Prostate gland (tissue), 2 donors: ENCODE measurements around the gene CEACAM4. TPM values are rescaled to one million over a fixed set of nuclear protein-coding genes. Genes with fewer than 3 reads are reported as not detected.

Experiments
- DNase-seq: peaks from one replicate; pipeline ENCODE4 v3.0.0-alpha.2; 2019; ENCODE audit warnings: low spot score
- H3K27ac ChIP-seq, 2 donors: fragments of 200-600 bp; sonication (generic); 2 replicates each; pipeline ENCODE4 v1.5.1; 2017 to 2019
- H3K27me3 ChIP-seq: fragments of 200-600 bp; sonication (generic); replicated peaks from 2 replicates; pipeline ENCODE4 v1.5.1; 2019; ENCODE audit not compliant: insufficient read depth
- H3K36me3 ChIP-seq, 2 donors: fragments of 200-600 bp; sonication (generic); 1 replicate in 1 of 2; 2 replicates in 1 of 2; pipeline versions ENCODE4 v1.5.1 to v1.8.1; 2017 to 2019
- H3K4me1 ChIP-seq: fragments of 200-600 bp; sonication (generic); replicated peaks from 2 replicates; pipeline ENCODE4 v1.5.1; 2019
- H3K4me3 ChIP-seq, 2 donors: fragments of 200-600 bp; sonication (generic); 2 replicates each; pipeline ENCODE4 v1.5.1; 2017 to 2019
- H3K9me3 ChIP-seq: fragments of 200-600 bp; sonication (generic); 2 replicates; pipeline ENCODE4 v1.5.1; 2017
- CTCF ChIP-seq, 4 experiments: fragments of 200-600 bp in 2 of 4; fragments of 450-650 bp in 2 of 4; sonication (generic) in 2 of 4; IDR thresholded peaks; 1 replicate in 3 of 4; 2 replicates in 1 of 4; pipeline ENCODE4 v1.5.1; 2016 to 2019; ENCODE audit warnings: antibody characterized with exemption in 4 of 4, mild to moderate bottlenecking in 2 of 4, moderate library complexity in 2 of 4
- POLR2A ChIP-seq: fragments of 450-650 bp; IDR thresholded peaks from one replicate; pipeline ENCODE4 v1.6.1; 2016; ENCODE audit warnings: antibody characterized with exemption, mild to moderate bottlenecking
- POLR2AphosphoS5 ChIP-seq: sonication (generic); formaldehyde crosslinking; IDR thresholded peaks from one replicate; pipeline ENCODE4 v1.6.1; 2017; ENCODE audit warnings: antibody characterized with exemption
- WGBS: methylation state at CpG from one replicate; pipeline ENCODE4 v1.1.5; 2018; 5-methylcytosine and 5-hydroxymethylcytosine counted together
- intact Hi-C: fragments of 100-400 bp; cut with DNase I; formaldehyde crosslinking; loops from one replicate; pipeline ENCODE4 v1.14.2; 2022
- total RNA-seq, 2 donors: library from RNA; depleted of rRNA; stranded (reverse); fragments of >200 nt; gene quantifications; one replicate each; pipeline ENCODE4 v1.1.0, GENCODE V29; 2016

Gene CEACAM4
- total RNA-seq, 2 donors from 2014 or later = 0.59 to 1.0 TPM

- DNase-seq = no peak
- 79% methylated on average over 4 of the region's 4 CpGs for WGBS
- peaks cover 3% of the 10 kb centered on the region for H3K27me3 ChIP-seq
- intact Hi-C loops = no loop called here
- H3K27ac ChIP-seq = no peak overlapping the region
- H3K4me1 ChIP-seq = no peaks in the 10 kb centered on the region
- no peak overlapping the region for H3K4me3 ChIP-seq
- TF ChIP-seq POLR2A (no peak), CTCF (IDR thresholded peaks at IDR 0.05) (no peak), POLR2AphosphoS5 (no peak)
- H3K9me3 ChIP-seq = no peaks in the 10 kb centered on the region
- H3K36me3 ChIP-seq = no peaks in the 10 kb centered on the region
These were observed 11.7 kb downstream of the CEACAM4 start for GRCh38 chr19:41615207-41615606.

- 82% methylated on average over 4 of the region's 4 CpGs for WGBS
- no peak overlapping the region for H3K4me3 ChIP-seq
- H3K27ac ChIP-seq = no peak overlapping the region
- no peaks in the 10 kb centered on the region for H3K36me3 ChIP-seq
- no peaks in the 10 kb centered on the region for H3K9me3 ChIP-seq
- H3K4me1 ChIP-seq = no peaks in the 10 kb centered on the region
- H3K27me3 ChIP-seq = no peaks in the 10 kb centered on the region
- DNase-seq = no peak
- intact Hi-C loops = no loop called here
- TF ChIP-seq POLR2AphosphoS5 (no peak), POLR2A (no peak), CTCF (IDR thresholded peaks at IDR 0.05) (no peak)
These were observed 14.4 kb downstream of the CEACAM4 start for GRCh38 chr19:41612483-41612882.

GRCh38 chr19:41610789-41611188 lies 16.1 kb downstream of the CEACAM4 start:
- TF ChIP-seq CTCF (IDR thresholded peaks at IDR 0.05) (no peak), POLR2A (no peak), POLR2AphosphoS5 (no peak)
- no peak for DNase-seq
- Histone ChIP-seq H3K27me3 (no peaks in the 10 kb centered on the region), H3K27ac (no peak overlapping the region), H3K9me3 (no peaks in the 10 kb centered on the region), H3K36me3 (no peaks in the 10 kb centered on the region), H3K4me1 (no peaks in the 10 kb centered on the region), H3K4me3 (no peak overlapping the region)
- intact Hi-C loops = no loop called here

GRCh38 chr19:41607668-41608067 lies 19.2 kb downstream of the CEACAM4 start:
- Histone ChIP-seq H3K36me3 (no peaks in the 10 kb centered on the region), H3K27ac (no peak overlapping the region), H3K27me3 (no peaks in the 10 kb centered on the region), H3K4me3 (no peak overlapping the region), H3K4me1 (no peaks in the 10 kb centered on the region), H3K9me3 (no peaks in the 10 kb centered on the region)
- 82% methylated on average over 1 of the region's 1 CpG for WGBS
- TF ChIP-seq CTCF (IDR thresholded peaks at IDR 0.05) (no peak), POLR2AphosphoS5 (no peak), POLR2A (no peak)
- DNase-seq = no peak
- intact Hi-C loops = no loop called here

GRCh38 chr19:41606215-41606837 lies 20.5 kb downstream of the CEACAM4 start:
- WGBS = 82% methylated on average over 5 of the region's 5 CpGs

More at GRCh38 chr19:41606215-41606837, 20.5 kb downstream of the CEACAM4 start:
- Histone ChIP-seq H3K4me3 (no peak overlapping the region), H3K27ac (no peak overlapping the region), H3K27me3 (no peaks in the 10 kb centered on the region), H3K4me1 (no peaks in the 10 kb centered on the region), H3K9me3 (no peaks in the 10 kb centered on the region), H3K36me3 (no peaks in the 10 kb centered on the region)
- TF ChIP-seq POLR2AphosphoS5 = no peak
- TF ChIP-seq POLR2A = no peak
- no peak for TF ChIP-seq CTCF (IDR thresholded peaks at IDR 0.05)
- intact Hi-C loops = no loop called here
- DNase-seq = no peak
